Fibroblast of lung (primary cell): Measurements from ENCODE around the gene ADAMTS9. TPM values are rescaled to one million over a fixed set of nuclear protein-coding genes. Genes with fewer than 3 reads are reported as not detected.

Experiments used
- DNase-seq, 2 donors: peaks; one replicate each; pipeline versions ENCODE4 v3.0.0 to v3.0.0-alpha.2; 2010; ENCODE audit warnings: low read depth in 2 of 2
- H2AFZ ChIP-seq: 2 replicates; pipeline ENCODE4 v1.5.1; 2012; ENCODE audit warnings: low read length, control low read depth, inconsistent platforms
- H3K27ac ChIP-seq: 2 replicates; pipeline ENCODE4 v1.5.1; 2011; ENCODE audit warnings: low read length, control low read depth; ENCODE audit not compliant: insufficient read depth
- H3K27me3 ChIP-seq: 2 replicates; pipeline ENCODE4 v1.5.1; 2011; ENCODE audit warnings: mild to moderate bottlenecking, low read length; ENCODE audit not compliant: control insufficient read depth, insufficient read depth
- H3K36me3 ChIP-seq: 2 replicates; pipeline ENCODE4 v1.5.1; 2011; ENCODE audit warnings: low read length; ENCODE audit not compliant: control insufficient read depth, insufficient read depth
- H3K4me1 ChIP-seq: 2 replicates; pipeline ENCODE4 v1.5.1; 2011; ENCODE audit warnings: low read length; ENCODE audit not compliant: control insufficient read depth, insufficient read depth; ENCODE audit errors: extremely low read depth
- H3K4me2 ChIP-seq: 2 replicates; pipeline ENCODE4 v1.5.1; 2011; ENCODE audit warnings: low read length, control low read depth; ENCODE audit not compliant: insufficient read depth; ENCODE audit errors: extremely low read depth
- H3K4me3 ChIP-seq, 4 experiments: fragments of 200-600 bp in 1 of 4; sonication (generic) in 1 of 4; replicated peaks in 1 of 4; 2 replicates each; pipeline ENCODE4 v1.5.1; 2011 to 2016; ENCODE audit warnings: low read length in 4 of 4, low read depth in 3 of 4, mild to moderate bottlenecking in 3 of 4, control low read depth in 2 of 4, inconsistent platforms in 1 of 4, mixed read lengths in 1 of 4; ENCODE audit not compliant: insufficient read depth in 1 of 4; ENCODE audit errors: control extremely low read depth in 1 of 4
- H3K79me2 ChIP-seq: 2 replicates; pipeline ENCODE4 v1.5.1; 2012; ENCODE audit warnings: mild to moderate bottlenecking, low read length, inconsistent platforms; ENCODE audit not compliant: control insufficient read depth, insufficient read depth
- H3K9ac ChIP-seq: 2 replicates; pipeline ENCODE4 v1.5.1; 2011; ENCODE audit warnings: mild to moderate bottlenecking, low read length, control low read depth; ENCODE audit not compliant: insufficient read depth
- H3K9me3 ChIP-seq: 2 replicates; pipeline ENCODE4 v1.5.1; 2012; ENCODE audit warnings: low read depth, low read length; ENCODE audit not compliant: control insufficient read depth, insufficient read depth
- H4K20me1 ChIP-seq: 2 replicates; pipeline ENCODE4 v1.5.1; 2011; ENCODE audit warnings: low read length; ENCODE audit not compliant: control insufficient read depth, insufficient read depth; ENCODE audit errors: extremely low read depth
- CTCF ChIP-seq, 2 donors: IDR thresholded peaks in 1 of 2; conservative IDR thresholded peaks in 1 of 2; 1 replicate in 1 of 2; 2 replicates in 1 of 2; pipeline ENCODE4 v1.5.1; 2011 to 2012; ENCODE audit warnings: low read length in 2 of 2, control low read depth in 1 of 2, inconsistent platforms in 1 of 2, low read depth in 1 of 2, mild to moderate bottlenecking in 1 of 2
- EZH2 ChIP-seq: IDR thresholded peaks from 2 replicates; pipeline ENCODE4 v1.5.1; 2012; ENCODE audit warnings: low read length, control low read depth, mild to moderate bottlenecking; ENCODE audit errors: missing control alignments
- polyA plus RNA-seq, 2 donors: library from polyadenylated mRNA; depleted of rRNA in 1 of 2; stranded (reverse) in 1 of 2; unstranded in 1 of 2; fragments of >200 nt; gene quantifications; 2 replicates each; pipeline ENCODE4 v1.2.1, GENCODE V29; 2011 to 2012; ENCODE audit warnings: missing spikeins in 1 of 2
- total RNA-seq: library from RNA; depleted of rRNA; stranded (reverse); fragments of >200 nt; gene quantifications from 2 replicates; pipeline ENCODE4 v1.2.1, GENCODE V29; 2014

ADAMTS9 gene
- total and polyA plus RNA-seq, 2 donors (not counting 1 experiment from before 2014, with no cell fraction given): 0.82 to 1.8 TPM

GRCh38 chr3:64644483-64644882, 43.3 kb downstream of the ADAMTS9 start:
- Histone ChIP-seq H4K20me1 (no peaks in the 10 kb centered on the region), H3K9me3 (no peaks in the 10 kb centered on the region), H3K9ac (no peak overlapping the region), H3K36me3 (no peaks in the 10 kb centered on the region), H3K4me1 (peaks cover 2% of the 10 kb centered on the region), H3K79me2 (no peaks in the 10 kb centered on the region), H3K4me3 (no peak overlapping the region), H3K4me2 (no peak overlapping the region), H3K27me3 (no peaks in the 10 kb centered on the region), H2AFZ (no peak overlapping the region), H3K27ac (no peak overlapping the region)
- no peak for DNase-seq
- TF ChIP-seq EZH2 (no peak), CTCF (conservative IDR thresholded peaks at IDR 0.05 in 1 of 2, IDR thresholded peaks at IDR 0.05 in 1 of 2; ENCODE audit: low read depth in 1 of 2, low read length in 2 of 2) (no peak)

- Histone ChIP-seq H2AFZ (no peak overlapping the region), H3K27ac (no peak overlapping the region), H3K27me3 (no peaks in the 10 kb centered on the region), H4K20me1 (no peaks in the 10 kb centered on the region), H3K9me3 (no peaks in the 10 kb centered on the region), H3K9ac (no peak overlapping the region), H3K4me2 (no peak overlapping the region), H3K4me3 (no peak overlapping the region), H3K4me1 (peaks cover 2% of the 10 kb centered on the region), H3K36me3 (no peaks in the 10 kb centered on the region), H3K79me2 (no peaks in the 10 kb centered on the region)
- DNase-seq: no peak
- no peak for TF ChIP-seq EZH2
- no peak for TF ChIP-seq CTCF (conservative IDR thresholded peaks at IDR 0.05 in 1 of 2, IDR thresholded peaks at IDR 0.05 in 1 of 2; ENCODE audit: low read depth in 1 of 2, low read length in 2 of 2)
These were observed 45.3 kb downstream of the ADAMTS9 start for GRCh38 chr3:64642327-64643151.

GRCh38 chr3:64638981-64639481, 48.8 kb downstream of the ADAMTS9 start:
- Histone ChIP-seq H3K9ac (no peak overlapping the region), H3K4me1 (no peaks in the 10 kb centered on the region), H3K27me3 (no peaks in the 10 kb centered on the region), H3K4me2 (no peak overlapping the region), H3K27ac (no peak overlapping the region), H3K9me3 (no peaks in the 10 kb centered on the region), H3K36me3 (no peaks in the 10 kb centered on the region), H4K20me1 (no peaks in the 10 kb centered on the region), H2AFZ (no peak overlapping the region), H3K79me2 (no peaks in the 10 kb centered on the region), H3K4me3 (no peak overlapping the region)
- DNase-seq: no peak
- TF ChIP-seq CTCF (conservative IDR thresholded peaks at IDR 0.05 in 1 of 2, IDR thresholded peaks at IDR 0.05 in 1 of 2; ENCODE audit: low read depth in 1 of 2, low read length in 2 of 2) (no peak), EZH2 (no peak)
